GM12873 (cell line): ENCODE measurements around the gene DGKB.
A peak's percentile ranks its signal among the peaks of the same experiment; 100 is the strongest.

Experiments
- TF ChIP-seq, protein P1 (sequence below): IDR thresholded peaks from 2 replicates; pipeline ENCODE4 v1.5.1; 2012; ENCODE audit warnings: low read depth, mild to moderate bottlenecking, moderate library complexity, low read length, control low read depth; ENCODE audit not compliant: insufficient read depth; ENCODE audit errors: missing control alignments

DGKB gene

DNA sequence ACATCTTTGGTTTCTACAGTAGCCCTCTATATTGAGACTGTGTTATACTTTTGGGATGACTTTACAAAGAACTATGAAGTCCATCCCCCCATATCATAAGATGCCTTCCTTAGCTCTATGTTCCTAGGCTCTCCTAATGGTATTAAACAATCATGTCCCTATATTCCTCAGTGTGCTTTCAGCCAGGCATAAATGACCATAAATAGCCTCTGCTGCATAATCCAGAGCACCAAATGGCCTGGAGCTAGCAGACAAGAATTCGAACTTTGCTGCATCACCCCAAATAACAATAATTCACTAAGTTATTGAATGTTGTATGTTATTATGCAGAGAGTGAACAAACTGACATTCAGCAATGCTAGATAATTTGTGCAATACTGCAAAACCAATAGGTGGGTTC is 405.2 kb downstream of the DGKB start:
- TF ChIP-seq, protein P1, sequence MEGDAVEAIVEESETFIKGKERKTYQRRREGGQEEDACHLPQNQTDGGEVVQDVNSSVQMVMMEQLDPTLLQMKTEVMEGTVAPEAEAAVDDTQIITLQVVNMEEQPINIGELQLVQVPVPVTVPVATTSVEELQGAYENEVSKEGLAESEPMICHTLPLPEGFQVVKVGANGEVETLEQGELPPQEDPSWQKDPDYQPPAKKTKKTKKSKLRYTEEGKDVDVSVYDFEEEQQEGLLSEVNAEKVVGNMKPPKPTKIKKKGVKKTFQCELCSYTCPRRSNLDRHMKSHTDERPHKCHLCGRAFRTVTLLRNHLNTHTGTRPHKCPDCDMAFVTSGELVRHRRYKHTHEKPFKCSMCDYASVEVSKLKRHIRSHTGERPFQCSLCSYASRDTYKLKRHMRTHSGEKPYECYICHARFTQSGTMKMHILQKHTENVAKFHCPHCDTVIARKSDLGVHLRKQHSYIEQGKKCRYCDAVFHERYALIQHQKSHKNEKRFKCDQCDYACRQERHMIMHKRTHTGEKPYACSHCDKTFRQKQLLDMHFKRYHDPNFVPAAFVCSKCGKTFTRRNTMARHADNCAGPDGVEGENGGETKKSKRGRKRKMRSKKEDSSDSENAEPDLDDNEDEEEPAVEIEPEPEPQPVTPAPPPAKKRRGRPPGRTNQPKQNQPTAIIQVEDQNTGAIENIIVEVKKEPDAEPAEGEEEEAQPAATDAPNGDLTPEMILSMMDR = no peak

DNA sequence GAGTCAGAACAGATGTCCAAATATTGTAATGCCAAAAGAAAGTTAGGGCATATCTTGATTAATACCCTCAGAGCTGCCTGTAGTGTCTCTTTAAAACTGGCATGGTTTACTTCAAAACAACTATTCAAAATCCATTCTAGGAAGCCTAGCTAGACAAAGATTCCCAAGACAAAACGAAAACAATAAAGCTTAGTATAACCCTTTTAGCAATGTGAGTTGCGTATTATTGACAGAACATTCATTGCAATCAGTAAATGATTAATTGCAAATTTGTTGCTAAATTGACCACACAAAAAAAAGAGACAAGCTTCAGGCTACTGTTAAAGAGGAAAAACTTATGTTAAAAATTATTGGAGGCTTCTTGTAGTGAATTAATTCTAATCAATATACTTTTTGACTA is 406.9 kb downstream of the DGKB start:
- TF ChIP-seq, protein P1 = no peak

DNA sequence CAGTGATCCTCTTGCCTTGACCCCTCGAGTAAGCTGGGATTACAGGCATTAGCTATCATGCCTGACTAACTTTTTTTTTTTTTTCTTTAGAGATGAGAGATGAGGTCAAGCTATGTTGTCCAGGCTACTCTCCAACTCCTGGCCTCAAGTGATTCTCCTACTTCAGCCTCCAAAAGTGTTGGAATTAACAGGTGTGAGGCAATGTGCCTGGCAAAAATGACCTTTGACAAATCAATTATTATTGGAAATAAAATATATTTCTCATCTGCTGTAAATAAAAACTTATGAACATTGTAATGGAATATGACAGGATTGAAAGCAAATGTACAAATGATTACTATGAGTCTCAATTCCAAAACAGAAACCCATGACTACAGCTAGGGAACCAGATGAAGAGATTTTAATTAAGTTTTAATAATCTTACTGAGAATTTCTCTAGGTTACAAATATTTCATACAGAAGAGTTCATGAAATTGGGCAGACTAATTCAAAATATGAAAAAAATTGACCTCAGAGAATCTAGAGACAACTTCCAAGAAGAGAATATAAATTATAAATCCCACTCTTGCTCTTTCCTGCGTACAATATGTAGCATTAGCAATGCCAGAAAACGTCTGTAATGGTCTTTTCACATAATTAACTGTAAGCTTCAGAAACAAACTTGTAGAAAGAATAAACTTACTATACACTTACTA is 414.7 kb downstream of the DGKB start:
- TF ChIP-seq, protein P1 = no peak

DNA sequence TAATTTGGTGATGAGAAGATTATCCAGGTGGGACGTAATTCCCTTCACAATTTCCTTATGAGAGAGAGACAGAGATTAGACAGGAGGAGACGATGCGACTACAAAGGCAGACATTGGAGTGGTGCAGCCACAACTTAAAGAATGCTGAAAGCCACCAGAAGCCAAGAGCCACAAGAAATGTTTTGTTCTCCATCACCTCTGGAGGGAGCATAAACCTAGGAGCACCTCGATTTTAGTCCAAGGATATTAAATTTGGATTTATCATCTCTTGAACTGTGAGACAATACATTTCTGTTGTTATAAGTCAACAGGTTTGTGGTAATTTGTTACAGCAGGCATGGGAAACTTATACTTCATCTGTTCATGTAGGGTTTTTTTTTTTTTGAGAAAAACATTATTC is 418.9 kb downstream of the DGKB start:
- TF ChIP-seq, protein P1 = no peak

DNA sequence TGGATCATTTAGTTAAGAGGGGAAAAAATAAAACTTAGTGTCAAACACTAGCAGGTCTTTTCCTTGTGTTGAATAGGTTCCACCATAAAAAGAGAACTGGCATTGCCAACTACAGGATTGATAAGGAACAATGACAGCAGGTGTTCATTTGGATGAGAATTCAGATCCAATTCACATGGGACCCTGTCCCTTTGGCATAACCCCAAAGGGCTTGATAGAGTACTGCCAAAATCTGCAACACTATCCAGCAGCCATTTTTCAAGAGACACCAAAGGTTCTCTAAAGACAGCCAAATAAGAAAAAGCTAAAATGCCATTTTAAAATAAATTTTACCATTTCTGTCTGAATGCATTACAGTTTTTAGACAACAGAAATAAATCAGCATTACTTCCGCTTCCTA is 422.3 kb downstream of the DGKB start:
- TF ChIP-seq, protein P1 = no peak

DNA sequence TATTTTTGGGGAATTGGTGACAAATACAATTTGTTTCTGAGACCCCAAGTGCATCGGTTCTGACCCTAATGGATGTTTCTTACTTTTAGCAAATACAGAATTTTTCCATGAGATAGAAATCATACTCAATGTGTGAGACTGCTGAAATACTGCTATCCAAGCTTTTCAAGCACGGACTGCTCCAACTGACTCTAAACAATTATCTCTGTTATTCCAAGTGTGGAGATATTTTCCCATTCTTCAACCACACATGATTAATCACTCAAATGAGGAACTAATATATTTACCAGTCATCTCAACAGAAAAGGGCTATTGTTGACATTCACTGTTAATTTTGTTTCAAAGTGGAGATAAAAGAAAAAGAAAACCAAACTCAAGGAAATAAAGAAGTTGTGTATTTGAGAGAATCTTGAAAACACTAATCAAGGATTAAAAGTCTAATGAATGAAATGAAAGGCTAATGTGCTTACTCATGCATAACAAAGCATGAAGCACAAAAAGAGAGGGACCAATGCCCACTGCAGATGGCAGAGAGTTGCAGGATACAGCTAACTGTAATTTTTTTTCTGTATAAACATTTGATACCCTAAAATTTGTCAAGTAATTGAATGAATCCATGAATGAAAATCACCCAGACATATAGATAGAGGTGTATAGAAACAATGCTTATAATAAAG is 423.6 kb downstream of the DGKB start:
- TF ChIP-seq, protein P1 = no peak

DNA sequence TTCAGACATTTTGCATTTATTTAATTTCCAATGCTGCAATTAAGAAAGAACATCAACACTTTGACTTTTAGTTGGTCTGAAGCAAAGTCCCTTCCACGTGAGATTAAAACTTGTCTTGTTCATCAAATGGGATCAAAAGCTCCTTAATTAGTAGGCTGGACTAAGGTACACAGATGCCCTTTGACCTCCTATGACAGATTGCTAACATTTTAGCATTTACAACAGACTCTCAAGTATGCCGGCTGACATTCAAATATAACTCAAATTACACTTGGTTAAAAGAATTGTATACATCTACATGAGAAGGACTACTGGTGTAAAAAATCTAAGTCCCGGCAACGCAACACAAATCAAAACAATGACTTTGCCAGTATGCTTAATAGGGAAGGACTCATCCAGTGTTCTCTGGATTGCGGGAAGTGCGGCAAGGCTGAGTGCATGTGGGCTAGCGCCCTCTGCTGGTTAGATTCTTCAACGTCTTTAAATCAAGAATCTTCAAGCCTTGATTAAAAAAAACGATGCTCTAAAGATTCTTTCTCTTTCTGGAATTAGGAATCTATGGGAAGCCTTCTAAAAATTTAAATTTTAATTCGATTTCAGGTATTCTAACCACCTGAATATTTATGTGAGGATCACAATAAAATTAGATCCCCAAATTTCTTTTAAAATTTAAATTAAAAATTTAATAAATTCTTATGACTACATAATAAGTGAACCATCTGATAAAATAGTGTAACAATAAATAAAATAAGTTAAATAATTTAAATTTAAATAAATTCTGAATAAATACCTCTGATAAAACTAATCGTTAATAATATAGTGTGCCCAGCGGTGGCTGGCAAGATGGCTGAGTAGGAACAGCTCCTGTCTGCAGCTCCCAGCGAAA is 444.7 kb downstream of the DGKB start:
- TF ChIP-seq, protein P1 = peak; percentile 77
